KOPT-K1 (cell line): ENCODE results near the gene F8A3.
"Not testable (repeated sequence)": the region's sequence is repeated elsewhere in the genome, so short reads cannot be mapped to it uniquely, and the experiment has no call there.

Source experiments
- H3K27ac ChIP-seq: fragments of 200-600 bp; sonication (generic); 2 replicates; pipeline ENCODE4 v1.5.1; 2016; ENCODE audit warnings: antibody characterized with exemption, mild to moderate bottlenecking, low read depth, low read length; ENCODE audit not compliant: poor library complexity, severe bottlenecking
- H3K36me3 ChIP-seq: fragments of 200-600 bp; sonication (generic); 2 replicates; pipeline ENCODE4 v1.5.1; 2017; ENCODE audit warnings: antibody characterized with exemption, mild to moderate bottlenecking, low read length, moderate library complexity; ENCODE audit not compliant: insufficient read depth
- H3K9me3 ChIP-seq: fragments of 200-600 bp; sonication (generic); 2 replicates; pipeline ENCODE4 v1.5.1; 2017; ENCODE audit warnings: antibody characterized with exemption, low read length, mild to moderate bottlenecking; ENCODE audit not compliant: insufficient read depth, poor library complexity, severe bottlenecking

The F8A3 gene

DNA sequence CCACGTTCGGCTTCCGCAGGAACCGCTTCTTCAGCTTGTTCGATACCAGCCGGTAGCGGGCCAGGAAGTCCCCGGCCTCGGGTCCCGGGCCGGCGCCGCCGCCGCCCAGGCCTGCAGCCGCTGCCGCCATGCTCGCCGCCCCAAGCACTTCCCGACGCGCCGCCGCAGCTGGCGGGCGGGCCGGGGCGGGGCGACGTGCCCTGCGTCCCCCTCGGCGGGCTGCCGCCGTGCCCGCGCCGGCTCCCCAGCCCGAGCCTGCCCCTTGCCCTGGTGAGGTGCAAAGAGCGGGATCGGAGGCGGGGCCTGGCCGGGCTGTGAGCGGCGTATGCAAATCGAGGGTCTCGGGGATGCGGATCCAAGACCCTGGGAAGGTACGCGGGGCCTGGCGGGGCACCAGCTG lies at the start of gene F8A3:
Gene F8A3 (minus strand): TSS at position 150 of the 400 bp plus-strand sequence. CDS start 20 bp downstream, at position 130.
- not testable (repeated sequence) for H3K9me3 ChIP-seq, H3K36me3 ChIP-seq, H3K27ac ChIP-seq

DNA sequence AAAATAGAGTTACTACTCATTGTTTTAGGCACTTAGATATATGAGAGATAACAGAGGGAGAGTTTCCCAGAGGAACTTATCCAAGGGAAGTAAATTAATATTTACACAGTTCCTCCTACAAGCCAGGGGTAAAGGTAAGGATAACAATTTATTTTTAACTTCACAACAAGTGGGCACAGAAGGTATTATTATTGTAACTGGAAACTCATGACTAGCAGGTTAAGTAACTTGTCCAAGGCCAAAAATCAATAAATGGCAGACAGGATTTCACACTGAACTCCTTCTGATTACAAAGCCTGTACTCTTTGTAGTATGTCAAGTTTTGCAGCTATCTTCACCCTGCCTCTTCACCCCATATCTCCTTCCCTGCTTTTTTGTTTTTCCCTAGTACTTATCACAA lies 46.9 kb upstream of the F8A3 start:
- Histone ChIP-seq H3K36me3 (peaks cover 17% of the 10 kb centered on the region), H3K27ac (no peak overlapping the region), H3K9me3 (no peaks in the 10 kb centered on the region)

DNA sequence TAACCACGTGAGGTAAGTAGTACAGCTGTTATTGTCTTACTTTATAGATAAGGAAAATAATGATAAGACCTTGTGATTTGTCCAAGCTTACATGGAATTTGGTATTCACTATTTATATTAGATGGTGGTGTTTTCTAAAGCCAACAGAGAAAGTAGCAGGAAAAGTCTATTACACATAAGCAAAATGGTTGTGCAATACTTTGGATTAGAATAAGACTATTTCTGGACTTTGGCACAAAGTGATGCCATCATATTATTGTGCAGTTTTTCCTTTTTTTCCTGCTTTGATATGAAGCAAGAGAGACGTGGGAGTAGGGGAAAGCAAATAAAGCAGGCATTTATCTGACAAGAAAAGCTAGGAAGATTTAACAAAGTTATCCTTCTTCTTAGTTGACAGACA lies 36.7 kb upstream of the F8A3 start:
- not testable (repeated sequence) for H3K27ac ChIP-seq, H3K9me3 ChIP-seq, H3K36me3 ChIP-seq

DNA sequence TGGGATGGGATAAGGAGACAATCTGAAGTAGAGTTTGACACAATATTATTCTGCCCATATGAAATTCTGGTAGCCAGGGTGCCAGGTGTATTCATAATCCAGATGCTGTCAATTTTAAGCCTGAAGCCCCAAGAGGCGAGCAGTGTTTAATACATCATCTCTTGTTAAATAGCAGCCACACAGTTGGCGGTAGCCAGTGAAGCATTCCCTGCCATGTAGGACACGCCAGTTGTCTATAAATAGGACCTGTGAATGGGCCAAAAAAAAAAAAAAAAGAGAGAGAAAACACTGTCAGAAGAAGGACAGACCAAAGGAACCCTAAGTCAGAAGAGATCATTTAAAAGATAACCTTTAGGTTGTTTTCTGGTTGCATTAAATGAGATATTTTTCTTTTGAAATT lies 33.0 kb upstream of the F8A3 start:
- not testable (repeated sequence) for H3K9me3 ChIP-seq, H3K36me3 ChIP-seq, H3K27ac ChIP-seq

DNA sequence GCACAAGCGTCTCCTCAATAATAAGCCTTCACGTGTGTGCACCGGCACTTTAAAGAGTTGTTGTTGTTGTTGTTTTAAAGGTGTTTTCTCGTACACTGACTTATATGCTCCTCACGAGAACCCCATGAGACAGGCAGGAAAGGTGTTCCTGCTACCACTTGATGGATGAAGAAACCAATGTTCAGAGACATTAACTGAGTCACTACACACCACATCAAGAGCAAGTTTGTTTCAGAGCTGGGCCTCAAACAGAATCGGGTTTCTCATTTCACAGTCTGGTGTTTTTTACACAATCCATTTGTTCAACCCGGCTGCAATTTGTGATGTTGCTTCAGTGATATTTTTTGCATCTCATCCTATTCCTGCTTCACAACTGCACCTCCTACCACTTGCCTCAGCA lies 18.7 kb upstream of the F8A3 start:
- H3K9me3 ChIP-seq, H3K27ac ChIP-seq, H3K36me3 ChIP-seq: not testable (repeated sequence)

DNA sequence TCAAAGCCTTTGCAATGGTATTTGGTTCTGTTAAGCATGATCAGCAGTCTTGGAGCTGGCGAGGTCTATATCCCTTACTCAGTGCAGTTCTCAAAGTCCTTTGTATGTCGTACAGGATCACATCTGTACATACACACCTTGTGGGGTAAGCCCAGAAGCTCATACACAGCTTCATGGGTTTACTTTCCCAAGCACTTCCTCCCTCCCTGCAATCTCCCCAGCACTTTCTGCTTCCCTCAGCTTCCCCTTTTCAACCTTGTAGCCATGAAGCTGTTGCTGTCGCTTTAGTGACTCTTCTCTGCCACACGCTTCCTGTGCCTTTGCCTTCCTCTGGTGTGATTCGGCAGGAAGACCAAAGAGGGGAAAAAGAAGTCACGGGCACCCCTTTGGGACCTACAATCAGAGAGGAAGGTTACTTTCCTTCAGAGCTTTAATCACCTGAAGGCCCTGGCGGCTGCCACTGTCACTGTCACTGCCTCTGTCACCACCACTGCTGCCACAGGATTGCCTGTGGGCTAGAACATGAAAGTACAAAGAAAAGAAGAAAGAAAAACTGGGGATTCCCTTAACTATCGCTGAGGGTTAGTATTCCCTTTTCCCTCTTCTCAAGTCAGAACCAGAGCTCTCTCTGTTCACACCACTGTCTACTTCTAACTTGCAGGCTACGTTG lies 8.0 kb upstream of the F8A3 start:
- not testable (repeated sequence) for H3K36me3 ChIP-seq, H3K9me3 ChIP-seq, H3K27ac ChIP-seq

DNA sequence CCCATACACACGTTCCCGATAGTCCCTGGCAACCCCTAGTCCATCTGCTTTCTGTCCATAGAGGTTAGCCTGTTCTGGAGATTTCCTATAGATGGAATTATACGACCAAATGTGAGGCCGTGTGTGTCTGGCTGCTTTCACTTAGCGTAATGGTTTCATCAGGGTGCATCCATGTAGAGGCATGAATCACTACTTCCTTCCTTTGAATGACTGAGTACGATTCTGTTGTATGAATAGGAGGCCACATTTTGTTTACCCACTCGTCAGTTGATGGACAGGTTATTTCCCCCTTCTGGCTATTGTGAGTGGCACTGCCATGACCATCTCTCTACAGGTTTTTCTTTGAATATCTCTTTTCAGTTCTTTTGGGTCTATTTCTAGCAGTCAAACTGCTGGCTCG lies 2.1 kb upstream of the F8A3 start:
- not testable (repeated sequence) for H3K9me3 ChIP-seq, H3K27ac ChIP-seq, H3K36me3 ChIP-seq

DNA sequence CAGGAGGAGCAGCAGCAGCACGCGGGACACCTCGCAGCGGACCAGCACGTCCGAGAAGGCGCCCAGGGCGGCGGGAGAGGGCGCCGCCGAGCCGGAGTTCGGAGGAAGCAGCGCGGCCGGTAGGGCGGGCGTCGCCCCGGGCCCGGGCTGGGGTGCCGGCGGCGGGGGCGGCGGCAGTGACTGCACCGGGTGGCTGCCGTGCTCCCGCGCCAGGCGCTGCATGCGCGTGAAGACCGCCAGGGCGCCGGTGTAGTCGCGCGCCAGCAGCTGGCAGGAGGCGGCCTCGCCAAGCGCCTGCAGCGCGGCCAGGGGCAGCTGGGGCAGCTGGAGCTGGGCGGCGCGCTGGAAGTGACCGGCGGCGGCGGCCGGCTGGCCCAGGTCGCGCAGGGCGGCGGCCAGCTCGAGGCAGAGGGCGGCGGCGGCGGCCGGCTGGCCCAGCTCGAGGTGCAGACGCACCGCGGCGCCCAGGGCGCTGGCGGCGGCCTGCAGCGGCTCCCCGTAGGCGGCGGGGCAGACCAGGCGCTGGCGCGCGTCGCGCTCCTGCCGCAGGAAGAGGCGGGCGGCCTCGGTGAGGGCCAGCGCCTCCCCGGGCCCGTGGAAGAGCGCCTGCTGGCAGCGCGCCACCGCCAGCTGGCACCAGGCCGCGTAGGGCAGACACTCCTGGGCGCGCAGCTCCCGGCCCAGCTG lies 516 bp downstream of the F8A3 start:
- not testable (repeated sequence) for H3K9me3 ChIP-seq, H3K27ac ChIP-seq, H3K36me3 ChIP-seq

DNA sequence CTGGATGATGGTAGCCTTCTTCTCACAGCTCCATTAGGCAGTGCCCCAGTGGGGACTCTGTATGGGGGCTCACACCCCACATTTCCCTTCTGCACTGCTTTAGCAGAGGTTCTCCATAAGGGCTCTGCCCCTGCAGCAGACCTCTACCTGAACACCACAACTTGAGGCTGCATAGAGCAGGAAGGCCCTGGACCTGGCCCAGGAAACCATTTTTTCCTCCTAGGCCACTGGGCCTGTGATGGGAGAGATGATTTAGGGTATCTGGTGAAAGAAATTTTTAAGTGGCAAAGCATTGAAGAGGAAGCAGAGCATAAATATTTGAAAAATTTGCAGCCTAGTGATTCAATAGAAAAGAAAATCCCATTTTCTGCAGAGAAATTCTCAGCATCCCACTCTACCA lies 17.3 kb downstream of the F8A3 start:
- Histone ChIP-seq H3K9me3 (peaks cover 31% of the 10 kb centered on the region), H3K36me3 (no peaks in the 10 kb centered on the region)

DNA sequence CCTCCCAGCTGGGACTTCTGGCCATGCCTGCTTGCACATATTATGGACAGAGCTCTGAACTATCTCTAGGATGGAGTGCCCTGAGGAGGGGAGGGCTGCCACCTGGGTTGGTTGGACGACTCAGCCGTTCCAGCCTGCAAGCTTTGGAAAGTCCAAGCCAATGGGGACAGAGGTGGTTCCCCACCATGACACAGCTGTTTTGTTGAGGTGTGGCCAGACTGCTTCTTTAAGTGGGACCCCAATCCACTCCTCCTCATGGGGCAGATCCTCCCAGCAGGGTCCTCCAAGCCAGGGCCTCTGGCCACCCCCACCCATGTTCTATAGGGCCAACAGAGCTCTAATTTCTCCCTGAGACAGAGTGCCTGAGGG lies 22.7 kb downstream of the F8A3 start:
- no peak overlapping the region for H3K27ac ChIP-seq
- H3K9me3 ChIP-seq = peaks cover 12% of the 10 kb centered on the region
- no peaks in the 10 kb centered on the region for H3K36me3 ChIP-seq

More for the DNA sequence above, 17.3 kb downstream of the F8A3 start:
- H3K27ac ChIP-seq = no peak overlapping the region

DNA sequence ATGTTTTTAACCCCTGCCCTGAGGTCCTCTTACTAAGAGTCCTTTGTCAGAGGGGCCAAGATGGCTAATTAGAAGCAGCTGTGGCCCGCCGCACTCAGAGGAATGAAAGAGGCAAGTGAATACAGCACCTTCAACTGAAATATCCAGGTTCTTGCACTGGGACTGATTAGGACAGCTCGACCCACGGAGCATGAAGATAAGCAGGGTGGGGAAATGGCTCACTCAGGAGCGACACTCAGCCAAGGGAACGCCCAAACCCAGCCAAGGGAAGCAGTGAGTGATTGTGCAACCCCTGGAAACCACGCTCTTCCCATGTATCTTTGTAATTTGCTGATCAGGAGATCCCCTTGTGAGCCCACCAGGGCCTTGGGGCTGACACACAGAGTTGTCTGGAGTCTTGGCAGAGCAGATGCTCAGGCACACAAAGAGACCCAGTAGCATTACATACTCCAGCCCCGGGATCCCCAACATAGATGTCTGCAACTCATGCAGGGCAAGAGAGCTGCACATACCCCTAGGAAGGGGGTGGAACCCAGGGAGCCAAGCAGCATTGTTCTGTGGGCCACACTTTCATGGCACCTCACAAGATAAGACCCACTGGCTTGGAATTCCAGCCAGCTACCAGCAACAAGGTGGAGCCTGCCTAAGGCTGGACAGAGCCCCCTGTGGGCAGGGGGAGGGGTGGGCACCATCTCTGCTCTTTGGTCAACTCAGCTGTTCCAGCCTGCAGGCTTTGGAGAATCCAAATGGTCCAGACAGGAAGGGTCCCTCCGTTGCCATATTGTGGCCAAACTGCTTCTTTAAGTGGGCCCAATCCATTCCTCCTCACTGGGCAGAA lies 23.3 kb downstream of the F8A3 start:
- no peaks in the 10 kb centered on the region for H3K36me3 ChIP-seq
- no peak overlapping the region for H3K27ac ChIP-seq
- H3K9me3 ChIP-seq = peaks cover 6% of the 10 kb centered on the region

DNA sequence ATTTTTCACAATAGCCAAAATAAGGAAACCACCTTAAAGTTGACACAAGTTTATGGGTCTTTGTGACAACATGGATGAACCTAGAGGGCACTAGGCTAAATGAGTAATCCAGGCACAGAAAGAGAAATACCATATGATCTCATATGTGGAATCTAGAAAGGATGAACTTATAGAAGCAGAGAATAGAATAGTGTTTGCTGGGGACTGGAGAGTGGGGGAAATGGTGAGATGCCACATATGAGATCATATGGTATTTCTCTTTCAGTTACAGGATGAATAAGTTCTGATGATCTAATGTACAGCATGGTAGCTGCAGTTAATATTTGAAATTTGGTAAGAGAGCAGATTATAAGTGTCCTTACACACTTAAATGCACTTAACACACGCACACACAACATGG lies 40.7 kb downstream of the F8A3 start:
- Histone ChIP-seq H3K36me3 (no peaks in the 10 kb centered on the region), H3K27ac (no peak overlapping the region), H3K9me3 (no peaks in the 10 kb centered on the region)
